GM23338 (cell line): ENCODE measurements around the gene NTM.

ENCODE experiments used
- CREB1 ChIP-seq: fragments of 250-450 bp; sonication (Bioruptor Pico); IDR thresholded peaks from 2 replicates; pipeline ENCODE4 v1.5.0; 2020; ENCODE audit warnings: low read depth, mild to moderate bottlenecking, moderate library complexity
- CTCF ChIP-seq, 2 experiments: fragments of 200-600 bp in 1 of 2; sonication (generic) in 1 of 2; conservative IDR thresholded peaks; 2 replicates each; pipeline versions ENCODE4 v1.5.1 to v1.6.1; 2016 to 2017; ENCODE audit warnings: antibody characterized with exemption in 2 of 2, low read depth in 2 of 2, mild to moderate bottlenecking in 2 of 2, moderate library complexity in 1 of 2
- ETS1 ChIP-seq: IDR thresholded peaks from 2 replicates; pipeline ENCODE4 v1.6.1; 2016; ENCODE audit warnings: antibody characterized with exemption
- EZH2 ChIP-seq: fragments of 200-600 bp; sonication (generic); IDR thresholded peaks from one replicate; pipeline ENCODE4 v1.8.0; 2017; ENCODE audit warnings: antibody characterized with exemption, mild to moderate bottlenecking, low read depth; ENCODE audit not compliant: unreplicated experiment
- EZH2phosphoT487 ChIP-seq: fragments of 200-600 bp; sonication (generic); IDR thresholded peaks from one replicate; pipeline ENCODE4 v1.8.1; 2018; ENCODE audit warnings: antibody characterized with exemption; ENCODE audit not compliant: unreplicated experiment
- JUNB ChIP-seq: IDR thresholded peaks from one replicate; pipeline ENCODE4 v1.6.1; 2016; ENCODE audit warnings: antibody characterized with exemption; ENCODE audit not compliant: unreplicated experiment
- NANOG ChIP-seq: IDR thresholded peaks from 2 replicates; pipeline ENCODE4 v1.6.1; 2016; ENCODE audit warnings: antibody characterized with exemption, borderline replicate concordance
- POLR2AphosphoS5 ChIP-seq: IDR thresholded peaks from 2 replicates; pipeline ENCODE4 v1.6.1; 2016; ENCODE audit warnings: antibody characterized with exemption, low read depth
- STAT1 ChIP-seq: IDR thresholded peaks from one replicate; pipeline ENCODE4 v1.6.1; 2016; ENCODE audit warnings: antibody characterized with exemption; ENCODE audit not compliant: unreplicated experiment
- ZNF114 ChIP-seq: fragments of 250-450 bp; sonication (Bioruptor Pico); IDR thresholded peaks from 2 replicates; pipeline ENCODE4 v1.5.0; 2020; ENCODE audit warnings: mild to moderate bottlenecking, moderate library complexity
- ZNF331 ChIP-seq: fragments of 250-450 bp; sonication (Bioruptor Pico); IDR thresholded peaks from 2 replicates; pipeline ENCODE4 v1.5.0; 2020; ENCODE audit warnings: low read depth, mild to moderate bottlenecking, moderate library complexity
- TF ChIP-seq, protein P1 (sequence below): fragments of 250-450 bp; sonication (Bioruptor Pico); IDR thresholded peaks from 2 replicates; pipeline ENCODE4 v1.5.0; 2020; ENCODE audit warnings: mild to moderate bottlenecking, moderate library complexity
- TF ChIP-seq, protein P2 (sequence below): IDR thresholded peaks from one replicate; pipeline ENCODE4 v1.6.1; 2018; ENCODE audit warnings: antibody characterized with exemption; ENCODE audit not compliant: unreplicated experiment

GRCh38 chr11:131391176-131391575, 20.8 kb downstream of the NTM start:
- TF ChIP-seq EZH2phosphoT487 (no peak), CTCF (conservative IDR thresholded peaks at IDR 0.05; ENCODE audit: low read depth in 2 of 2) (no peak), EZH2 (no peak), ZNF114 (no peak), POLR2AphosphoS5 (no peak), STAT1 (no peak), JUNB (no peak), NANOG (no peak), CREB1 (no peak), ETS1 (no peak), ZNF331 (CRISPR knock-in tag) (no peak)
- TF ChIP-seq, protein P1, sequence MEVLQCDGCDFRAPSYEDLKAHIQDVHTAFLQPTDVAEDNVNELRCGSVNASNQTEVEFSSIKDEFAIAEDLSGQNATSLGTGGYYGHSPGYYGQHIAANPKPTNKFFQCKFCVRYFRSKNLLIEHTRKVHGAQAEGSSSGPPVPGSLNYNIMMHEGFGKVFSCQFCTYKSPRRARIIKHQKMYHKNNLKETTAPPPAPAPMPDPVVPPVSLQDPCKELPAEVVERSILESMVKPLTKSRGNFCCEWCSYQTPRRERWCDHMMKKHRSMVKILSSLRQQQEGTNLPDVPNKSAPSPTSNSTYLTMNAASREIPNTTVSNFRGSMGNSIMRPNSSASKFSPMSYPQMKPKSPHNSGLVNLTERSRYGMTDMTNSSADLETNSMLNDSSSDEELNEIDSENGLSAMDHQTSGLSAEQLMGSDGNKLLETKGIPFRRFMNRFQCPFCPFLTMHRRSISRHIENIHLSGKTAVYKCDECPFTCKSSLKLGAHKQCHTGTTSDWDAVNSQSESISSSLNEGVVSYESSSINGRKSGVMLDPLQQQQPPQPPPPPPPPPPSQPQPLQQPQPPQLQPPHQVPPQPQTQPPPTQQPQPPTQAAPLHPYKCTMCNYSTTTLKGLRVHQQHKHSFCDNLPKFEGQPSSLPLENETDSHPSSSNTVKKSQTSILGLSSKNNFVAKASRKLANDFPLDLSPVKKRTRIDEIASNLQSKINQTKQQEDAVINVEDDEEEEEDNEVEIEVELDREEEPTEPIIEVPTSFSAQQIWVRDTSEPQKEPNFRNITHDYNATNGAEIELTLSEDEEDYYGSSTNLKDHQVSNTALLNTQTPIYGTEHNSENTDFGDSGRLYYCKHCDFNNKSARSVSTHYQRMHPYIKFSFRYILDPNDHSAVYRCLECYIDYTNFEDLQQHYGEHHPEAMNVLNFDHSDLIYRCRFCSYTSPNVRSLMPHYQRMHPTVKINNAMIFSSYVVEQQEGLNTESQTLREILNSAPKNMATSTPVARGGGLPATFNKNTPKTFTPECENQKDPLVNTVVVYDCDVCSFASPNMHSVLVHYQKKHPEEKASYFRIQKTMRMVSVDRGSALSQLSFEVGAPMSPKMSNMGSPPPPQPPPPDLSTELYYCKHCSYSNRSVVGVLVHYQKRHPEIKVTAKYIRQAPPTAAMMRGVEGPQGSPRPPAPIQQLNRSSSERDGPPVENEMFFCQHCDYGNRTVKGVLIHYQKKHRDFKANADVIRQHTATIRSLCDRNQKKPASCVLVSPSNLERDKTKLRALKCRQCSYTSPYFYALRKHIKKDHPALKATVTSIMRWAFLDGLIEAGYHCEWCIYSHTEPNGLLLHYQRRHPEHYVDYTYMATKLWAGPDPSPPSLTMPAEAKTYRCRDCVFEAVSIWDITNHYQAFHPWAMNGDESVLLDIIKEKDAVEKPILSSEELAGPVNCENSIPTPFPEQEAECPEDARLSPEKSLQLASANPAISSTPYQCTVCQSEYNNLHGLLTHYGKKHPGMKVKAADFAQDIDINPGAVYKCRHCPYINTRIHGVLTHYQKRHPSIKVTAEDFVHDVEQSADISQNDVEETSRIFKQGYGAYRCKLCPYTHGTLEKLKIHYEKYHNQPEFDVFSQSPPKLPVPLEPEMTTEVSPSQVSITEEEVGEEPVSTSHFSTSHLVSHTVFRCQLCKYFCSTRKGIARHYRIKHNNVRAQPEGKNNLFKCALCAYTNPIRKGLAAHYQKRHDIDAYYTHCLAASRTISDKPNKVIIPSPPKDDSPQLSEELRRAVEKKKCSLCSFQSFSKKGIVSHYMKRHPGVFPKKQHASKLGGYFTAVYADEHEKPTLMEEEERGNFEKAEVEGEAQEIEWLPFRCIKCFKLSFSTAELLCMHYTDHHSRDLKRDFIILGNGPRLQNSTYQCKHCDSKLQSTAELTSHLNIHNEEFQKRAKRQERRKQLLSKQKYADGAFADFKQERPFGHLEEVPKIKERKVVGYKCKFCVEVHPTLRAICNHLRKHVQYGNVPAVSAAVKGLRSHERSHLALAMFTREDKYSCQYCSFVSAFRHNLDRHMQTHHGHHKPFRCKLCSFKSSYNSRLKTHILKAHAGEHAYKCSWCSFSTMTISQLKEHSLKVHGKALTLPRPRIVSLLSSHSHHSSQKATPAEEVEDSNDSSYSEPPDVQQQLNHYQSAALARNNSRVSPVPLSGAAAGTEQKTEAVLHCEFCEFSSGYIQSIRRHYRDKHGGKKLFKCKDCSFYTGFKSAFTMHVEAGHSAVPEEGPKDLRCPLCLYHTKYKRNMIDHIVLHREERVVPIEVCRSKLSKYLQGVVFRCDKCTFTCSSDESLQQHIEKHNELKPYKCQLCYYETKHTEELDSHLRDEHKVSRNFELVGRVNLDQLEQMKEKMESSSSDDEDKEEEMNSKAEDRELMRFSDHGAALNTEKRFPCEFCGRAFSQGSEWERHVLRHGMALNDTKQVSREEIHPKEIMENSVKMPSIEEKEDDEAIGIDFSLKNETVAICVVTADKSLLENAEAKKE (CRISPR knock-in tag) = no peak
- TF ChIP-seq, protein P2, sequence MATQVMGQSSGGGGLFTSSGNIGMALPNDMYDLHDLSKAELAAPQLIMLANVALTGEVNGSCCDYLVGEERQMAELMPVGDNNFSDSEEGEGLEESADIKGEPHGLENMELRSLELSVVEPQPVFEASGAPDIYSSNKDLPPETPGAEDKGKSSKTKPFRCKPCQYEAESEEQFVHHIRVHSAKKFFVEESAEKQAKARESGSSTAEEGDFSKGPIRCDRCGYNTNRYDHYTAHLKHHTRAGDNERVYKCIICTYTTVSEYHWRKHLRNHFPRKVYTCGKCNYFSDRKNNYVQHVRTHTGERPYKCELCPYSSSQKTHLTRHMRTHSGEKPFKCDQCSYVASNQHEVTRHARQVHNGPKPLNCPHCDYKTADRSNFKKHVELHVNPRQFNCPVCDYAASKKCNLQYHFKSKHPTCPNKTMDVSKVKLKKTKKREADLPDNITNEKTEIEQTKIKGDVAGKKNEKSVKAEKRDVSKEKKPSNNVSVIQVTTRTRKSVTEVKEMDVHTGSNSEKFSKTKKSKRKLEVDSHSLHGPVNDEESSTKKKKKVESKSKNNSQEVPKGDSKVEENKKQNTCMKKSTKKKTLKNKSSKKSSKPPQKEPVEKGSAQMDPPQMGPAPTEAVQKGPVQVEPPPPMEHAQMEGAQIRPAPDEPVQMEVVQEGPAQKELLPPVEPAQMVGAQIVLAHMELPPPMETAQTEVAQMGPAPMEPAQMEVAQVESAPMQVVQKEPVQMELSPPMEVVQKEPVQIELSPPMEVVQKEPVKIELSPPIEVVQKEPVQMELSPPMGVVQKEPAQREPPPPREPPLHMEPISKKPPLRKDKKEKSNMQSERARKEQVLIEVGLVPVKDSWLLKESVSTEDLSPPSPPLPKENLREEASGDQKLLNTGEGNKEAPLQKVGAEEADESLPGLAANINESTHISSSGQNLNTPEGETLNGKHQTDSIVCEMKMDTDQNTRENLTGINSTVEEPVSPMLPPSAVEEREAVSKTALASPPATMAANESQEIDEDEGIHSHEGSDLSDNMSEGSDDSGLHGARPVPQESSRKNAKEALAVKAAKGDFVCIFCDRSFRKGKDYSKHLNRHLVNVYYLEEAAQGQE = no peak
